Stimulated activated memory B cell treated with anti-CD40 and anti-IgM and Interleukin-4, amounts not matched to agents 10 μg/mL and 1 μg/mL and 100 μg/mL, for 72 hours (primary cell): ENCODE results near the gene CHRNA10.

ENCODE experiments used
- ATAC-seq: fragments of 150-1000 bp; cut with Tn5 transposase; 2 replicates; pipeline ENCODE4 v1.10.0; 2021
- H3K27ac Mint-ChIP-seq: one replicate; pipeline ENCODE4 v1.8.0; 2022; ENCODE audit warnings: mild to moderate bottlenecking, mixed read lengths
- H3K27me3 Mint-ChIP-seq: one replicate; pipeline ENCODE4 v1.8.0; 2022; ENCODE audit warnings: mixed read lengths
- H3K36me3 Mint-ChIP-seq: one replicate; pipeline ENCODE4 v1.8.0; 2022; ENCODE audit warnings: mixed read lengths
- H3K4me1 Mint-ChIP-seq: one replicate; pipeline ENCODE4 v1.8.0; 2022; ENCODE audit warnings: mixed read lengths
- H3K4me3 Mint-ChIP-seq: one replicate; pipeline ENCODE4 v1.8.0; 2022; ENCODE audit warnings: mild to moderate bottlenecking, moderate library complexity, mixed read lengths
- H3K9me3 Mint-ChIP-seq: one replicate; pipeline ENCODE4 v1.8.0; 2022; ENCODE audit warnings: mixed read lengths

The CHRNA10 gene

DNA sequence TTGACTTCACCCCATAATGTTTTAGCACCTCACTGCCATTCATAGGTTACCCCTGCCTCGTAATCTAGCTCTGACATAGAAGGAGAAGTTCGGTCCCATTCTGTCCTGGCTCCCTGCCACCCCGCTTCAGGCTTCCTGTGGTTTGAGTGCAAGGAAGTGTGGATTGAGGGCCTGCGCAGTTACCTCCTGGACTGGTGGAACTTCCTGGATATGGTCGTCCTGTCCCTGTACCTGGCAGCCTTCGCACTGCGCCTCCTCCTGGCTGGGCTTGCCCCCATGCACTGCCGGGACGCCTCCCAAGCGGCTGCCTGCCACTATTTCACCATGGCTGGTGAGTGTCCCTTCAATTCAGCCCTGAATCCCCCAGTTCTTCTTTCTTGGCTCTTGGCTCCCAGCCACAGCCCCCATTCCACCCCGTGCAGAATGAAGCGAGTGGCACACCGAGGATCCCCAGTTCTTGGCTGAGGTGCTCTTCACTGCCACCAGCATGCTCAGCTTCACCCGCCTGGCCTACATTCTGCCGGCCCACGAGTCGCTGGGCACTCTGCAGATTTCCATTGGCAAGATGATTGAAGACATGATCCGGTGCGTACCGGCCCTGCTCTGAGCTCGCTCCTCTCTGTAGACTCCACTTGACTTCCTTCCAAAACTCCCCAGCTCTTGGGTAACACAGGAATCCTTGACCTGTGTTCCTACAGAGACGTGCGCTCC lies 44.8 kb downstream of the CHRNA10 start:
- Mint-ChIP-seq H3K27ac (no peak overlapping the region), H3K36me3 (no peaks in the 10 kb centered on the region), H3K4me3 (no peak overlapping the region), H3K27me3 (no peaks in the 10 kb centered on the region), H3K4me1 (no peaks in the 10 kb centered on the region), H3K9me3 (no peaks in the 10 kb centered on the region)
- ATAC-seq, result peak; percentile 42

DNA sequence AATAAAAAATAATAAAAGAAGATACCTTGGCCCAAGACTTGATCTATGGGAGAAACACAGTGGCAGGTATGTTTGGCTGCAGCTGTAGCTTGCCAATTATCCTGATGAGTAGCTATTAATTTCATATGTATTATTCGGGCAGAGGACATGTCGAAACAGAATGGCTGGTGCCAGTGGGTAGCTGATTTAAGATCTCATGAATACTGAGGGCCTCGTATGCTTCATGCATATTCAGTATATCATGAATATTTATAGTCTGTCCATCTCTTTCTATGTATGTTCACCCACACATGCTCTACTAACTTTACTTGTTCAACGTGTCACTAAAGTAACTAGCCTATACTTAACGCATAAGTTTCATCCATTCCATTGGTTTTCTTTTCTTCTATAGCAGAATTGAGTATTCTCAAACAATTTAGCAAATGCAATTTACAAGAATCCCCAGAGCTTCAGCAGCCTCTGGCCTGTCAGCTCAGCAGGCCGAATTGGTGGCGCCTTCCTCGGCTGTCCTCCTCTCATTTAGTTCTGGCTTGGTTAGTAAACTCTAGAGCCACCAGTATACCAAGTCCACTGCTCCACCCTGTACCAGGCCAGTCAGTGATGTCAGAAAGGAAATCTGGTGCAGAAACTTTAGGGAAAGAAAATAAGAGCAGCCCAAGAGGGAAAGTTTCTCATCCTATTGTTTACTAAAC lies 47.3 kb downstream of the CHRNA10 start:
- no peak for ATAC-seq
- H3K27me3 Mint-ChIP-seq, result no peaks in the 10 kb centered on the region
- H3K27ac Mint-ChIP-seq, result no peak overlapping the region
- H3K4me3 Mint-ChIP-seq, result no peak overlapping the region
- no peaks in the 10 kb centered on the region for H3K36me3 Mint-ChIP-seq
- no peaks in the 10 kb centered on the region for H3K9me3 Mint-ChIP-seq
- no peaks in the 10 kb centered on the region for H3K4me1 Mint-ChIP-seq

DNA sequence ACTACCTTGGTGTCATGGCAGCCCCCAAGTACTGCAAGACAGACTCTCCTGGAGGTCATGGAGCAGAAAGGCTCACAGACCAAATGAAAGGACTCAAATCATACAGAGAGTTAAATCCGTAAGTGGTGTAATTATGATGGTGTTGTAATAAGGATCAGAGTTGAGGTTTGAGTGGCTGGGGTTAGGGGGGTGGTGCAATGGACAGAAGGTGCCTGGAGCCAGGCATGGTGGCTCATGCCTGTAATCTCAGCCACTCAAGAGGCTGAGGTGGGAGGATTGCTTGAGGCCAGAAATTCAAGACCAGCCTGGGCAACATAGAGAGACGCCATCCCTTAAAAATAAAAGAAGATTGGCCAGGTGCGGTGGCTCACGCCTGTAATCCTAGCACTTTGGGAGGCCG lies 48.1 kb downstream of the CHRNA10 start:
- Mint-ChIP-seq H3K4me3 (no peak overlapping the region), H3K27ac (no peak overlapping the region), H3K27me3 (no peaks in the 10 kb centered on the region), H3K9me3 (no peaks in the 10 kb centered on the region), H3K36me3 (no peaks in the 10 kb centered on the region), H3K4me1 (no peaks in the 10 kb centered on the region)
- no peak for ATAC-seq

DNA sequence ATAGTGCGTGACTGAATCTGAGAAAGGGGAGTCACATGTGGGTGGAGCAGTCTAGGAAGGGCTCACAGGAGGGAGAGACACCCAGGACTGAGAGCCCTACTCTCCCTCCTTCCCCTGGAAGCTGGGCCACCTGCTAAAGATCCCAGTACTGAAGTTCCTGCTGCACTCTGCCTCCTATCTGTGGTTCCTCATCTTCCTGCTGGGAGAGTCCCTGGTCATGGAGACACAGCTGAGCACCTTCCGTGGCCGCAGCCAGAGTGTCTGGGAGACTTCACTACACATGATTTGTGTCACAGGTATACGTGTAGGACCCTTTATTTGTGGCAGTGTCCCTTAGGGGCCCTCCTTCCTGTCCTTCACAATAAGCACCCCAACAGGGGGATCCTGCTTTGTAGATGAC lies 48.7 kb downstream of the CHRNA10 start:
- ATAC-seq, result no peak
- no peaks in the 10 kb centered on the region for H3K9me3 Mint-ChIP-seq
- H3K36me3 Mint-ChIP-seq, result no peaks in the 10 kb centered on the region
- no peaks in the 10 kb centered on the region for H3K4me1 Mint-ChIP-seq
- H3K4me3 Mint-ChIP-seq, result no peak overlapping the region
- no peak overlapping the region for H3K27ac Mint-ChIP-seq
- H3K27me3 Mint-ChIP-seq, result no peaks in the 10 kb centered on the region

DNA sequence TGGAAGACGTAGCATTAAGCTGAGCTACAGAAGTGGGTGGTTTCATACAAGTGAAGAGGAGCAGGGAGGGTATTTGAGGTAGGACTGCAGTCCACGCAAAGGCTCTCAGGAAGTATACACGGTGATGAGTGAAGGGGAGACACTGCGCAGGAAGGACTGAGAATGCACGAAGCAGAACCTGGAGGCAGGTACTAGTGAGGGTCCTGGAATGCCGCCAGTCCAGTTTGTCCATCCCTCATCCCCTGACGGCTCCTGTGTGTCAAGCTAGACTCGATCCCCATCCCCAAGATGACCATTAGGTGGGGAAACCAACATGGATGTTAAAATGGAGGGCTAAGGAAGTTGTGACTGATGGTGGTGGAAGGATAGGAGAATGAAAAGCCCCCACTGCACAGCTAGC lies 53.2 kb downstream of the CHRNA10 start:
- H3K4me1 Mint-ChIP-seq, result peaks cover 22% of the 10 kb centered on the region
- H3K27me3 Mint-ChIP-seq, result peaks cover 12% of the 10 kb centered on the region
- no peaks in the 10 kb centered on the region for H3K36me3 Mint-ChIP-seq
- ATAC-seq, result no peak
- no peaks in the 10 kb centered on the region for H3K9me3 Mint-ChIP-seq
- no peak overlapping the region for H3K27ac Mint-ChIP-seq
- no peak overlapping the region for H3K4me3 Mint-ChIP-seq

DNA sequence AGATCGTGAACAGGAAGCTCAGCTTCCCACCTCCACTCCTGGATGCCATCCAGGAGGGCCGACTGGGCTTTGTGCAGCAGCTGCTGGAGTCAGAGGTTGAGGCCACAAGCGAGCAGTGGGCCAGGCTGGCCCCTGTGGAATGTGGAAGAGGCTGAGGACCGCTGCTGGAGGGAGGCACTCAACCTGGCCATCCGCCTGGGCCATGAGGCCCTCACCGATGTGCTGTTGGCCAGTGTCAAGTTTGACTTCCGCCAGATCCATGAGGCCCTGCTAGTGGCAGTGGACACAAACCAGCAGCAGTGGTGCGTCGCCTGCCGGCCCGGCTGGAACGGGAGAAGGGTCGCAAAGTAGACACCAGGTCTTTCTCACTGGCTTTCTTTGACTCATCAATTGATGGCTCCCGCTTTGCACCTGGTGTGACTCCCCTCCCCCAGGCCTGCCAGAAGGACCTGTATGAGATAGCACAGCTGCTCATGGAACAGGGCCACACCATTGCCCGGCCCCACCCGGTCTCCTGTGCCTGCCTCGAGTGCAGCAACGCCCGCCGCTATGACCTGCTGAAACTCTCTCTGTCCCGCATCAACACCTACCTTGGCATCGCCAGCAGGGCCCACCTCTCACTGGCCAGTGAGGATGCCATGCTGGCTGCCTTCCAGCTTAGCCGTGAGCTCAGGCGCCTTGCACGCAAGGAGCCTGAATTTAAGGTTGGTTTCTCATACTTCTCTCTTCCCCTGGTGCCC lies 54.3 kb downstream of the CHRNA10 start:
- Mint-ChIP-seq H3K27me3 (peaks cover 12% of the 10 kb centered on the region), H3K4me1 (peaks cover 22% of the 10 kb centered on the region), H3K9me3 (no peaks in the 10 kb centered on the region), H3K36me3 (no peaks in the 10 kb centered on the region), H3K4me3 (no peak overlapping the region), H3K27ac (no peak overlapping the region)
- no peak for ATAC-seq

DNA sequence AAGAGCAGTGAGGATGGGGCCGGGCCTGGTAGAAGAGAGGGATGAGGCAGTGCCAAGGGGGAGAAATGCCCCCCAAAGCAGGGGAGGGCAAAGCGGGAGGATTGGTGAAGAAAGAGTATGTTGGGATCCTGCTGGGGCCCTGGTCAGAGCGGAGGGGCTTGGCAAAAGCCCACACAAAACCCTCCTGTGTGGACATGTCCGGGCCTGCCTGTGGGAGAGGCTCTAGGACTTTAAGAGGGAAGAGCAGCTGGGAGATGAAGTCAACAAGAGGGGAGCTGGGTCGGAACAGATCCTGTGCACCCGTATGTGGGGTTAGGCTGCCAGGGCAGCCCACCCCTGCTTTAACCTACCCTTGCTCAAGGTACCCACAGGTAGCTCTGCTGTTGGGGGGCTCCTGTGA lies 55.2 kb downstream of the CHRNA10 start:
- Mint-ChIP-seq H3K27me3 (peaks cover 12% of the 10 kb centered on the region), H3K4me1 (peaks cover 22% of the 10 kb centered on the region), H3K27ac (no peak overlapping the region), H3K9me3 (no peaks in the 10 kb centered on the region), H3K36me3 (no peaks in the 10 kb centered on the region), H3K4me3 (no peak overlapping the region)
- ATAC-seq, result no peak
